AG04449 (cell line): ENCODE measurements around the gene ATPAF1.
"Not testable (repeated sequence)": the region's sequence is repeated elsewhere in the genome, so short reads cannot be mapped to it uniquely, and the experiment has no call there.

Source experiments
- CTCF ChIA-PET: fragments of 350-600 bp; formaldehyde crosslinking; extraction: SDS; loops from one replicate; lab custom pipeline; 2021; ENCODE audit warnings: antibody characterized with exemption; lab: Yijun Ruan, JAX
- POLR2A ChIA-PET: fragments of 400-600, 350-600 bp; formaldehyde crosslinking; extraction: SDS; loops from one replicate; lab custom pipeline; 2020; ENCODE audit warnings: antibody characterized with exemption, inconsistent platforms; lab: Yijun Ruan, JAX
- DNase-seq: peaks from one replicate; pipeline ENCODE4 v3.0.0-alpha.2; 2010; ENCODE audit warnings: low read depth, low spot score
- H3K4me3 ChIP-seq: 2 replicates; pipeline ENCODE4 v1.5.1; 2011; ENCODE audit warnings: low read depth, mild to moderate bottlenecking, control low read depth, low read length
- CTCF ChIP-seq: IDR thresholded peaks from one replicate; pipeline ENCODE4 v1.5.1; 2011; ENCODE audit warnings: mild to moderate bottlenecking, moderate library complexity, low read length, control low read depth, inconsistent platforms; ENCODE audit not compliant: insufficient read depth; ENCODE audit errors: missing control alignments

The ATPAF1 gene

GRCh38 chr1:46659307-46659870 is 8.8 kb downstream of the ATPAF1 start:
- DNase-seq, result no peak
- no peak for TF ChIP-seq CTCF
- ChIA-PET POLR2A (no interaction called here), CTCF (no interaction called here)
- H3K4me3 ChIP-seq, result no peak overlapping the region

- DNase-seq, result no peak
- POLR2A ChIA-PET, result no interaction called here
- H3K4me3 ChIP-seq, result no peak overlapping the region
- TF ChIP-seq CTCF, result no peak
- CTCF ChIA-PET, result interaction anchor here (1.2 kb wide), 1 partner anchor 65 kb away, joined by 3 read pairs; no protein-coding TSS in a partner anchor
Measured at GRCh38 chr1:46657775-46658174, 10.4 kb downstream of the ATPAF1 start.

GRCh38 chr1:46656643-46657042 is 11.5 kb downstream of the ATPAF1 start:
- no peak for DNase-seq
- ChIA-PET CTCF (no interaction called here), POLR2A (no interaction called here)
- H3K4me3 ChIP-seq, result no peak overlapping the region
- no peak for TF ChIP-seq CTCF

- ChIA-PET CTCF (no interaction called here), POLR2A (no interaction called here)
- no peak for TF ChIP-seq CTCF
- no peak overlapping the region for H3K4me3 ChIP-seq
- no peak for DNase-seq
Measured at GRCh38 chr1:46655848-46656247, 12.3 kb downstream of the ATPAF1 start.

- POLR2A ChIA-PET, H3K4me3 ChIP-seq, DNase-seq: not testable (repeated sequence)
- CTCF ChIA-PET, result interaction anchor here (1.1 kb wide), 1 partner anchor 126 kb away, joined by 3 read pairs; no protein-coding TSS in a partner anchor
Measured at GRCh38 chr1:46654698-46655097, 13.5 kb downstream of the ATPAF1 start.

GRCh38 chr1:46654012-46654411 is 14.2 kb downstream of the ATPAF1 start:
- TF ChIP-seq CTCF, result no peak
- POLR2A ChIA-PET, result no interaction called here
- CTCF ChIA-PET, result interaction anchor here (1.1 to 1.4 kb wide), 3 partner anchors 72 to 207 kb away, joined by 3 to 5 read pairs (median 3); no protein-coding TSS in a partner anchor
- no peak for DNase-seq
- peak overlapping the region; percentile 7; the same call in 1 of the 2 replicates for H3K4me3 ChIP-seq
